ENCODE results near the gene ZNF770. TPM values are rescaled to one million over a fixed set of nuclear protein-coding genes. Genes with fewer than 3 reads are reported as not detected.
"Not testable (repeated sequence)": the region's sequence is repeated elsewhere in the genome, so short reads cannot be mapped to it uniquely, and the experiment has no call there.

The ZNF770 gene
- total RNA-seq, 1 donor from 2014 or later, result 22.9 TPM

DNA sequence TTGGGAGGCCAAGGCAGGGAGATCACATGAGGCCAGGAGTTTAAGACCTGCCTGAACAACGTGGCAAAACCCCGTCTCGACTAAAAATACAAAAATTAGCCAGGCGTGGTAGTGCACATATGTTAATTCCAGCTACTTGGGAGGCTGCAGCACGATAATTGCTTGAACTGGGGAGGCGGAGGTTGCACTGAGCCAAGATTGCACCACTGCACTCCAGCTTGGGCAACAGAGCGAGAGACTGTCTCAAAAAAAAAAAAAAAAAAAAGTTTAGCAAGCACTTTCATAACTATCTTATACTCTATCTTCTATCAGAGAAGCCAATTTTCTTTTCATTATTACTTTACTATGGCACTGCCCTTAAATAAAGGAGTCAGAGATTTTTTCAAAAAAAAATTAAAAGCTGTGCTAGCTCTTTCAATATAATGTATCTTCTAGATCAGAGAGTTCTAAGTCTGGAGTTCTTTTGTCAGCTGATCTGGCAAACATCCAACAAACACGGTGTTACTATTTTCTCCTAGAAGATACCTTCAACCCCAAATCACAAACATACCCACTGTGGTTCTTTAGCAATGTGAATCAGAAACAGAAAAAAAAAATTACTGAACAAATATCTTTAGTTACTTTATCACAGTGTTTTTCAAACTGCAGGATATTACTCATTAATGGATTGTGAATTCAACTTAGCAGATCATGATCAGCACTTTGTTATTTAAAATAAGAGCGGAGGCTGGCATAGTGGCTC is 3.0 kb downstream of the ZNF770 start:
- peak; percentile 66 for DNase-seq (ENCODE audit: extremely low read depth, low read depth, low spot score)

DNA sequence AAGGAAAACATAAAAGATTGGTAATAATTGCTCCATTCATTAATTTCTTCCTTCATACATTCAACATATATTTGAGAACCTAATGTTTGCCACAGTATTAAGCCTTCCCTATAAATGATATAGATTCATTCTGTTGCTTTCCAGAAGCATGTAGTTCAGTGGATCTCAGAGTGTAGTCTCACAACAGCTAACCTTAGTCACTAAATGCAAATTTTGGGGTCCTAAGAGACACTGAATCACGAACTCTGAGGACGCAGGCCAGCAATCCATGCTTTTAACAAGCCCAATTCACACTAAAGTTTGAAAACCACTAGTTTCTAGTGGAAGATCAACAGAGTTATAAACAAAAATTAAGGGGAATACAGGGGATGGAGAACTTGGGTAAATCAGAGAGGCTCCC is 11.3 kb downstream of the ZNF770 start:
- no peak for DNase-seq (ENCODE audit: extremely low read depth, low read depth, low spot score)

DNA sequence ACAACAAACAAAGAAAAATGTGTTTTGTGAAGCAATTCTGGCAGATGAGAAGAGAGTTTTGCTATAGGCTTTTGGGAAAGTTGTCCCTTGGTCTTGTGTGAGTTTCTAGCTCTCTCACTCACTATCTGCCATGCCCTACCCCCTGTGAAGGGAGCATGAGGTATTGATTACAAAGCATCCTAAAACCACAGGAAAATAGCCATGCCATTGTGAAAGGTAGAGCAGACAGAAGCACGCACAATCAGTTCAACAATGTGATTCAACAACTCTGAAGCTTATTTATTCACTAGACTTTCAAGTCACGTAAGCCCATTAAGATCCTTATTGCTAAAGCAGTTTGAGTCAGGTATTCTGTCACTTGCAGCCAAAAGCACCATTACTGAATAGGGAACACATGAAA is 12.0 kb downstream of the ZNF770 start:
- no peak for DNase-seq (ENCODE audit: extremely low read depth, low read depth, low spot score)

DNA sequence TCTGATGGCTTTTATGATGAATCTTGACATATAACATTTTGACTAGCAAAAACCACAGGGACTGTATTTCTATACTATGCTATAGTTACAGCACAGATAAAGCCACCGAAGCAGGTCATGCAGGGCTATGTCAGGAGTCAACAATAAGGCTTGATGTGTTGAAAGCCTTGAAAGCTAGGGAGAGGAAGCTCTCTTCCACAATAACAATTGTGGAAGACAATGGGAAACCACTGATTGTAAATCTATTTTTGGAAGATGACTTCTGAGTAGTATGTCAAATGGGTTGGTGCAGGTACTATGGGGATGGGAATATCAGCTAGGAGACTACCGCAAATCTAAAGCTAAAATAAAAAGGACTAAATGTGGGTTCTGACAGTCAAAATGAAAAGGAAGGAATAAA is 14.6 kb downstream of the ZNF770 start:
- no peak for DNase-seq (ENCODE audit: extremely low read depth, low read depth, low spot score)

DNA sequence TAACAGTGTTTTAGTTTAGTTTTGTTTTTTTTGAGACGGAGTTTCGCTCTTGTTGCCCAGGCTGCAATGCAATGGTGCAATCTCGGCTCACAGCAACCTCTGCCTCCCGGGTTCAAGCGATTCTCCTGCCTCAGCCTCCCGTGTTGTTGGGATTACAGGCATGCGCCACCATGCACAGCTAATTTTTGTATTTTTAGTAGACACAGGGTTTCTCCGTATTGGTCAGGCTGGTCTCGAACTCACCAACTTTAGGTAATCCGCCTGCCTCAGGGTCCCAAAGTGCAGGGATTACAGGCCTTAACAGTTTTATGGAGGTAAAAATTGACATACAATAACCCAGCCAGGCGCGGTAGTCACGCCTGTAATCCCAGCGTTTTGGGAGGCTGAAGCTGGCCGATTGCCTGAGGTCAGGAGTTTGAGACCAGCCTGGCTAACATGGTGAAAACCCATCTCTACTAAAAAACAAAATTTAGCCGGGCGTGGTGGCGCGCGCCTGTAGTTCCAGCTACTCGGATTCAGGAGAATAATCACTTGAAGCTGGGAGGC is 17.9 kb downstream of the ZNF770 start:
- DNase-seq (ENCODE audit: extremely low read depth, low read depth, low spot score), result not testable (repeated sequence)

DNA sequence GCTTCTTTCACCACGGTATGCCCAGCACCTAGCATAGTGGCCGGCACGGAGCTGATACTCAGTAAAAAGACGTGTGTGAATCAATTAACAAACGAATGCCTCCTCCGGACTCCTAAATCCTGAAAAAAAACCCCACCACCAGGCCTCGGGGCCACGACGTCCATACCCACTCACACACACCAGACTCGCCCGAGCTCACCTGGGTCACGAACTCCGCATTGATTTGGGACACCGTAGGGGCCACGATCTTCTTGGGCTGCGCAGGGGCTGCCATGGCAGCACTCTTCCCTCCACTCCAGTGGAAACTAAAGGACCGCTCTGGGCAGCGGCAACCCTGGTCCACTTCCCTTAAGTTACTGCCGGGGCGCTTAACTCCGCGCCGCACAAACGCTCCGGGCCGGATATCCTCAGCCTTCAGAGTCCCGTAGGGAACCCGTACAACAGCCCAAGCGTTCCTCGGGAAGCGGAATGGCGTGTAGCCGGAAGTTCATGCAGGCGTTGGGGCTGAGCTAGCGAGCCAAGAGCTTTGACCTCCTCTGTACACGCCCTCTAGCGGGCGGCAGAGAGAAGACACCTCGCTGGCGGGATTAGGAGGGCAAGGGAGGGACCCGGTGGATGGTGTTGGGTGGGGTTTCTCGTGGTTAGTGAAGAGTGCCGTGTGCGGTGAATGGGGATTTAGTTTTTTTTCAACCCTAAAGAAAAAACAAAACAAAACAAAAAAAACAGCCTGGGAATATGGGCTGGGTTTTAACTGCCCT is 18.6 kb downstream of the ZNF770 start, which contains the start of gene AQR:
Gene AQR, minus strand, starts transcription at position 403 of the 758 bp plus-strand sequence. Its CDS starts 129 bp downstream, at position 274.
- DNase-seq (ENCODE audit: extremely low read depth, low read depth, low spot score), result peak; percentile 89

DNA sequence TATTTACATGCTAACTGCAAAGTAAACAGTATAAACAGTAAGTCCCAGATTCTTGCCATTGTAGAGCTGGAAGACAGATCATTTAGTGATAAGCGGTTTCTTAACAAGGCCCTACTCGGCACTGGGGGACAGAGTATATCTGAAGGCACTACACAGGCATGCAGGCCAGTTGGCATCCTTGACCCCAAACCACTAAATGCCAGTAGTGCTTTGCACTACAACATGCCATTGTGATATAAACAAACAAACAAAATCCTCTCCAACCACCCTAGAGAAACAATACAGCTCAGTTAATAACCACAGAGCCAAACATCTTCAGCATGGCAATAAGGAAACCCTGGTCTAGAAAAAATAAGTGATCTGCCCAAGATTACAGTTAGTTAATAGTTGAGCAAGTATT is 23.8 kb downstream of the ZNF770 start:
- no peak for DNase-seq (ENCODE audit: extremely low read depth, low read depth, low spot score)

DNA sequence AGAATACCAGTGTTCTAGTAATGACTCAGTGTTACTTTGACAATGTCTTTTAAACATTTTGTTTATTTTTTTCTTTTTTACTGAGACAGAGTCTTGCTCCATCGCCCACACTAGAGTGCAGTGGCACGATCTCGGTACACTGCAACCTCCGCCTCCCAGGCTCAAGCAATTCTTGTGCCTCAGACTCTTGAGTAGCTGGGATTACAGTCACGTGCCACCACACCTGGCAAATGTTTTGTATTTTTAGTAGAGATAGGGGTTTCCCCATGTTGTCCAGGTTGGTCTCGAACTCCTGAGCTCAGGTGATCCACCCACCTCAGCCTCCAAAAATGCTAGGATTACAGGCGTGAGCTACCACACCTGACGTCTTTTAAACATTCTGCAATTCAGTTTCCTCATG is 34.2 kb downstream of the ZNF770 start:
- DNase-seq (ENCODE audit: extremely low read depth, low read depth, low spot score), result no peak

DNA sequence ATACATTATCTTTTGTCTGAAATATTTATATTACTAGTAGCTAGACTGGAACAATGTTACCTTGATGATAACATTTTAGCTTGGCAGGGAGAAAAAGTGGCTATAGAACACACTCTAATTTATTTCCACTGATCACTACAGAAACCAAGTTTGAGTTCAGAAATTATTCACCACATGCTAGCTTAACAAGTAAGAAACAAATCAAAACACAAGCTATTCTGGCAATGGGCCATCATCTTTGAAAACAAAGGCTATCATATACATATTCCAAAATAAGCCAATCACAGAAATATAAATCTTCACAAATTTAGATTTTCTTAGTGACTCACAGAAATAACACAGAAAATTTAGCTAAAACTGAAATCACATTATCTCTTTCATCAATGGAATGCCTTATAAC is 35.6 kb downstream of the ZNF770 start:
- DNase-seq (ENCODE audit: extremely low read depth, low read depth, low spot score), result no peak

DNA sequence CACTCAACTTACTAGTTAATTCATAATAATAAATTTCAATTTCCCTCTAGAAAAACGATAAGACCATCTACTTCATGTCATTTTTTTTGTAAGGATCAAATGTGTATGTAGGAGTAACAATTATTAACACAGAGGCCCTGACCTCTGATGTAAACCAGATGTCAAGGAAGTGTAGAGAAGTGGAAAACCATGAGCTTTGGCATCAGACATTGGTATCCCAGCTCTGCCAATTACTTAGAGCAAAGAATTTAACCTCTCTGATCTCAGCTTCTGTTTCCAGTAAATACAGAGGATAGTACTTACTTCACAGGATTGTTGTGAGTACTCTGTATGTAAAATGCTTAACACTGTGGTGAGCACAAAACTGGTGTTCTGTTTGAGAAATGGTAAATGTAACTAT is 36.1 kb downstream of the ZNF770 start:
- no peak for DNase-seq (ENCODE audit: extremely low read depth, low read depth, low spot score)

DNA sequence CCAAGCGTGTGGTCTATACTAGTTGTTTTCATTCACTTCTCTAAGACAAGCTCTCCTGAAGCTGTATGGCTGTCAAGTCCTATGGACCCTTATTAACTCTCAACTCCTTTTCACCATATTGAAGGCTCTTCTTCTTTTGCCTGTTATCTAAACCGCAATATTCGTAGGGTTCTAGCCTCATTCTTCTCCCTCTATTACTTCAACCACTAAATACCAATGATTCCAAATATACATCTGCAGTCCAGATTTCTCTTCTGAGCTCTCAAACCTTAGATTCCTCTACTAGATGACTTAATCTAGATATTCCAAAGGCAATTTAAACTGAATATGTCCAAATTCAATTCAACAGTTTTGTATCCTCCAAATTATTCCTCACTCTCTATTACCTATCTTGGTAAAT is 43.2 kb downstream of the ZNF770 start:
- no peak for DNase-seq (ENCODE audit: extremely low read depth, low read depth, low spot score)

DNA sequence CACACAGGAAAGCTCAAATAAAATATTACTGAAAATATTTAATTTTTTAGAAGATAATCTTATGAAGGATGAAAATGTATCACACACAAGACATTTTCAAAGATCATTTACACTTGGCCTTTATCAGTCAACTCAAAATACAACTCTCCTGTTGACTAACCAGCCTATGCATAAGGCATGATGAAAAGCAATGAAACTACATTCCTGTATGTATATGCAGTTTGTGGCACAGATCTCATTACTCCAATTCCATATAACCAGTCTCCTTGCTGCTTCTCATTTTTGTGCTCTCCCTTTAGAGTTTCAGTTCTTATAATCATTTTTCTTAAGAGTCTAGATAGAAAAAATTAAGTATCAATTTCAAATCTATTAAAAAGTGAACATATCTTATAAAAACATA is 44.4 kb downstream of the ZNF770 start:
- DNase-seq (ENCODE audit: extremely low read depth, low read depth, low spot score), result no peak

DNA sequence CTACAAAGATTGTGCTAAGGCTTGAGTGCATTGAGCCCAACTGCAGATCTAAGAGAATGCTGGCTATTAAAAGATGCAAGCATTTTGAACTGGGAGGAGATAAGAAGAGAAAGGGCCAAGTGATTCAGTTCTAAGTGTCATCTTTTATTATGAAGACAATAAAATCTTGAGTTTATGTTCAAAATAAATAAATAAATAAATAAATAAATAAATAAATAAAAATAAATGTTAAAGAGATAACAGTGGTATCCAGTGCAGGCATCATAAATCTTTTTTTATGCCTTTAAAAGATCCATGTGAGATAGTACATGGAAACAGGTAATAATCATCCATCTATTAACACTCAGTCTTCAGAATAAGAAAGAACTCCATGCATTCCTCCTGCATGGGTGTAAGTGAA is 44.8 kb downstream of the ZNF770 start:
- DNase-seq (ENCODE audit: extremely low read depth, low read depth, low spot score), result not testable (repeated sequence)

DNA sequence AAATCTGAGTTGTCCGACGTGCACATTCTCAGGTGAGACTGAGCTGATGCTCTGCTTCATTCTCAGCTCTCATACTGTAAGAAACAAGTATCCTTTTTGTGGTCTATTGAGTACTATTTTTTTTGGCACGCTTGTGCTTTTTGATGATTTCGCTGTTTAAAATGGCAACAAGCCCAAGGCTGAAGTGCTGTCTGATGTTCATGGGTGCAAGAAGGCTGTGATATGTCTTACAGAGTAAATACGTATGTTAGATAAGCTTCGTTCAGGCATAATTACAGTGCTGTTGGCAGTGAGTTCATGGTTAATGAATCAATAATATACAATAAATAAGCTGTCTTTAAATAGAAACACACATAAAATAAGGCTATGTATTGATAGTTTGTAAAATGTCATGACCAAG is 45.7 kb downstream of the ZNF770 start:
- DNase-seq (ENCODE audit: extremely low read depth, low read depth, low spot score), result no peak

DNA sequence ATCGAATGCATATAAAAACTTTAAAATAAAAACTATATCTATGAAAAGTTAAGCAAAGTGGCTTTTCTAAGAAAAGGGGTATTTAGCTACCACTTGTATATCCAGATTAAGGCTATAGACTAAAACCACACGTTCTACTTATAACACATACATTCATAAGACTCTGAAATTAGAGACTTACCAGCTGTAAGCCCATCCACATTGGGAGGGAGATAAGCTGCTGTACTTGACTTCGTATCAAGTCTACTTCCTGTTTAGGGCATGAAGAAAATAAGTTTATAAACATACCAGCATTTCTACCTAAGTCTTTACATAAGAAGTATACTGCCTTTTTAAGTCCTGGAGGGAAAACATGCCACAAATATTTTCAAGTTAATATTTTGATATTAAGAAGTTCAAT is 46.3 kb downstream of the ZNF770 start:
- DNase-seq (ENCODE audit: extremely low read depth, low read depth, low spot score), result no peak

DNA sequence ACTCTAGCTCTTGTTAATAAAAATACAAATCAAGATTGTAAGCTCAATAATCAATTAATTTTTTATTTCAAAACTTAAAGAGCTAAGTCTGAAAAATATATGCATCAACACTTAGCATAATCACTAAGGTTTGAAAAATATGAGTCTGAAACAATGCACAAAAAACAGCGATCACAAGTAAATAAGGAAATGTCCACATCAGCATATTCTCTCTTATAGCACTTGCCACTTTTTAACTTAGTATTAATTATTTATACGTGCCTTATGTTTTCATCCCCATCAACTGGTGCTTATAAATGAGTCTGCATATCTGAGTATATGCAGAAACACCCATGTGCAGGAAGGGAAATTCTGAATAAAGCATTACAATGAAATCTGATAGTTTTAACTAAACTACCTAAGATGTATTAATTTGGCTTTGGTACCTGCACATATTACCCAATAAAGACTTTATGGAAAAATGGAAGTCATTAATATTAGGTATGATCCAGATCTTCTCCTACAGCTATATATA is 46.8 kb downstream of the ZNF770 start:
- DNase-seq (ENCODE audit: extremely low read depth, low read depth, low spot score), result no peak

DNA sequence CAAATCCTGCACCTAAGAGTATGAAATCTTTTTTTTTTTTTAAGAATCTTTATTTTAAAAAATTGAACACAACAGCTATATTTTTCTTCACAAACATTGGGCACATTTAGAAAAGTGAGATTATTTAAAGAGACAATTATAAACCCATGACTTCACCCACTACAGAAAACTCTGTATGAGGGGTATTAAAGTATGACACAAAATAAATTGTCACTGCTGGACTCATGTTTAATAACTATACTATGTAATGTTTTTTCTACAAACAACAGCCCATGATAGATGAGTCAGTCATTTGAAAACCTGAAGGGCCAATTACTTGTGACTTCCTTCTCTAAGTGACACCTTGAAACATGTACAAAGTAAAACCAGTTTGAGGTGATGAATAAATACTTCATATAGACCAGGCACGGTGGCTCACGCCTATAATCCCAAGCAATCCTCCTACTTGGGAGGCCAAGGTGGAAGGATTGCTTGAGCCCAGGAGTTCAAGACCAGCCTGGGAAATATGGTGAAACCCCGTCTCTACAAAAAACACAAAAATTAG is 54.6 kb downstream of the ZNF770 start:
- DNase-seq (ENCODE audit: extremely low read depth, low read depth, low spot score), result no peak

DNA sequence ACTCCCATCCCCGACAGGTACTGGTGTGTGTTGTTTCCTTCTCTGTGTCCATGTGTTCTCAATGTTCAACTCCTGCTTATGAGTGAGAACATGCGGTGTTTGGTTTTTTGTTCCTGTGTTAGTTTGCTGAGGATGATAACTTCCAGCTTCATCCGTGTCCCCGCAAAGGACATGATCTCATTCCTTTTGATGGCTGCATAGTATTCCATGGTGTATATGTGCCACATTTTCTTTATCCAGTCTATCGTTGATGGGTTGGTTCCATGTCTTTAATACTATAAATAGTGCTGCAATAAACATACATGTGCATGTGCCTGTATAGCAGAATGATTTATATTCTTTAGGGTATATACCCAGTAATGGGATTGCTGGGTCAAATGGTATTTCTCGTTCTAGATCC is 59.7 kb downstream of the ZNF770 start:
- not testable (repeated sequence) for DNase-seq (ENCODE audit: extremely low read depth, low read depth, low spot score)
